Activated CD8-positive, alpha-beta memory T cell treated with anti-CD3 and anti-CD28 coated beads, Interleukin-2, amount 50 U/mL, for 24 hours (primary cell): ENCODE measurements around the gene KCNK5.

ENCODE experiments used
- DNase-seq: peaks from one replicate; pipeline ENCODE4 v3.0.0-alpha.2; 2020; ENCODE audit errors: extremely low read depth

The KCNK5 gene

DNA sequence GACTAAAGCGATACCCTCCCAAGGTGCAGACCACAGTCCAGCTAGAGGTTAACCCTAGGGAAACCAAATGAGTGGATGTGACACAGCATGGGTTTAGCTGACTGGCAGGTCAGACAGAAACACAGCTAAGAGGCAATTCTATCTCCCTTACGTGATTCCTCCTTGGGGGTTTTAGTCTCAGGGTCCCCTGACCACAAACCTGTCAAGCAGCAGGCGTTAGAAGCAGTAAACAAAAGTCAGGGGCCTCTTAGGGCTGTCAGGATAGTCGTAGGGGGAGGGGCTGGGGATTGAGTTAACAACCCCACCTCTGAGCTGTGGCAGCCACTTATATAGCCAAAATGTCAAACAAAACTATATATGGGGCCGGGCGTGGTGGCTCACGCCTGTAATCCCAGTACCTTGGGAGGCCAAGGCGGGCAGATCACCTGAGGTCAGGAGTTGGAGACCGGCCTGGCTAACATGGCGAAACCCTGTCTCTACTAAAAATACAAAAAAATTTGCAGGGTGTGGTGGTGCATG is 13.6 kb downstream of the KCNK5 start:
- DNase-seq = no peak

DNA sequence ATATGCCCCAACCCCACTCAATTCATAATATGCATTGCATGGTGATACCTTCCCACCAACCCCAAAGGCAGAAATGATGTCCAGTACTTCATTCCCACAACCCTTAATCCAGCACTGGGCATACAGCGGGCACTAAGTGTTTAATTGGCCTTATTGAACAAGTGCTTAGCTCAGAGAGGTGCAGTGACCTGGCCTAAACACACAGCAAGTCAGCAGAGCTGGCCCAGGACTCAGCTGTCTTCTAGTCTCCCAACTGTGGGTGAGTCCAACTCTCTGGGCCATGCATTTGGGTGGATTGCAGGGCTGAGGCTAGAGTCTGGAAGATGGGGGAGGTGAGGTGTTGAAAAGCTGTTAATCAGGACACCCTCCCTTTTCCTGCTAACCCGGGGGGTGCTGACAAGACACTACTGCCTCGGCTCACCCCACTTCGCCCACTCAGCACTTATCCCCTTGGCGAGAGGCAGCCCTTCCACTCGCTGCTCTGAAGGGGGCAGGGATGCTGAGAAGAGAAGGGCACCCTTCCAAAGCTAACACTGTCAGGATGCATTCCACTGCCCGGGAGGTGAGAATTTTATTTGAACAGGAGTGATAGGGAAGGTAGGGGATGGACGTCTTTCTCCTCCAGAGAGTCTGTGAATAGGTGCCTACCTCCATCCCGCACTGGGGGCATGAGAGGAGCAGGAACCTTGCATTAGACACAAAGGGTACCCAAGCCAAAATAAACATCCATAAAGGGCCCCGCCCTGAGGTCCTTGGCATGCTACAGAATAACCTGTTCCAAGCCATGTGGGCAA is 14.2 kb downstream of the KCNK5 start:
- no peak for DNase-seq

DNA sequence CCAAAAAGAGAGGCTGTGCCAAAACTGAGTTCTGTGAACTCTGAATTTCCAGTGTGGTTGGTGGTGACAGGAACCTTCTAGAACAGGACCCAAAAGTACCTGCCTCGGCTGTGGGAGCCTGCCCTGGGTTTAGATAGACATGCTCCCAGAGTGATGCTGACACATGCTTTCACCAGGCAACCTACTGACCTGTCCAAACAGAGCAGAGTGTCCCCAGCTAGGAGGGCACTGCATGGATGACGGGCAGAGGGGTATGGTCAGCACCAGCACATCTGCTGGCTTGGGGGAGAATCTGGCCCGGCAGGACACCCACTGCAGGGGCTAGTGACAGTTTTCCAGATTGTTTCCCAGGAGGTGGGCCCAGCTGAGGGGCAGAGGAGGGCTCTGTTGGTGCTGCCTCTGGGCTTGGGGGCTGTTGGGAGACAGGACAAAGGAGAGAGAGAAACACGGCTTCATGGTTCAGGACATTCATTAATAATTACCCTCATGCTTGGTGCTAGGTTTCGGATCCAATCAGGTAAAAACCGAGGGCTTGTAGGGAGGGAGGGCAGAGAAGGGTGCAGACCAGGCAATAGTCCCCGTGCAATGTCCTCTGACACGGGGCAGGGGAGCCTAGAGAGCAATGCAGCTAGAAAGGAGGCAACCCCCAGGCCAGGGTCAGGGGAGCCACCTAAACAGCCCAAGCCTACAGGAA is 15.0 kb downstream of the KCNK5 start:
- DNase-seq = no peak

DNA sequence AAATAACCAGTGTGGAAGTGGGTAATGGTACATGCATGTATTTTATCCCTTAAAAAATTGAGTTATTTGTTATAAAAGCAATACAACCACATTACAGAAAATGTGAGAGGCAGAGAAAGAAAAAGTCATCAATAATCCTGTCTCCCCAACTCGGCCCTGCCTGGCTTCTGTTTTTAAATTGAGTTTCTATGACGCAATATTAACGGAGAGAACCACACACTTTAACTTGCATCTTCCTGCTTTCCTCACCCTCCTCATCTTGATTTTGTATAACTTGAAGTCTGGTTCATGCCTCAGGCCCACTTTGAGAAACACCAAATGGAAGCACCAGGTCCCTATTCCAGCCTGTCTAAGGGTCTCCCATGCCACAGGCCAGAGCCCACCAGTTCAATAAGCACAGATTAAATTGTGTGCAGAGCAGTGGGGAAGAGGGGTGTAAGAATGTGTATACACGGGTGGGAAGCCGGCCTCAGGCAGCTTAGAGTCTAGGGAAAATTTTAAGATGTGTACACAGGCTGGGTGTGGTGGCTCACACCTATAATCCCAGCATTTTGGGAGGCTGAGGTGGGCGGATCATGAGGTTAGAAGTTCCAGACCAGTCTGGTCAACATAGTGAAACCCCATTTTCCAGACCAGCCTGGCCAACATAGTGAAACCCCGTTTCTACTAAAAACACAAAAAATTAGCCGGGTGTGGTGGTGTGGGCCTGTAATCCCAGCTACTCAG is 15.9 kb downstream of the KCNK5 start:
- no peak for DNase-seq

DNA sequence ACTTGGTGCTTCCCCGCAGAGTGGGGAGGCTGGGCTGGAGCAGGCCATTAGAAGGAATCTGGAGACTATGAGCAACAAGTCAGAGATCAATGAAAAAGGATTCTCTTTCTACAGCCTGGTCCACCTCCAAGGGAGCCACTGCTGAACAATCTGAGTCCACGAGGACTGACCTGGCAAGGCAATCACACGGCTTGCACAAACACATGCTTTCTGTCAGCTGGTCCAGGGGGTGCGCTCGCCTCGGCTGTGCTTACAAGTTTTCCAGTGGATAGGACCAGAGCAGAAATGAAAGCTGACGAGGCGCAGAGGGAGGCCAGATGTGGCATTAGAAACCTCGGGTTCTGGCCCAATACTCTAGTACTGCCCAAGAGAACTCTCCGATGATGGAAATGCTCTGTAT is 18.1 kb downstream of the KCNK5 start:
- DNase-seq = no peak

DNA sequence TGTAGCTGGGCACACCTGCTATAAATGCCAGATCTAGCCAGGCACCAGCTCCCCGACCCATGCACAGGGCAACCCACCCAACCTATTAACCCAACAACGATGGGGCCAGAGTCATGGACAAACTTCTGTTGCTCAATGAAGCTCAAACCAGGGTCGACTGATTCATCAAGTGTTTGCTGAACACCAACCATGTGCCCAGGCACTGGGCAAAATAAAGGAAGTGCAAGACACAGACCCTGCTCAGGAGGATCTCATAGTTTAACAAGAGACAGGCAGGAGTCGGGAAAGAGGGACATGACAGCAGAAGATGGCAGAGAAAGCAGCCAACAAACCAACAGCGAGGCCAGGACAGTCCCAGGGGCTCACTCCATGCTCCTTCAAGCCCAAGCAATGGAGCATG is 18.8 kb downstream of the KCNK5 start:
- DNase-seq = no peak

DNA sequence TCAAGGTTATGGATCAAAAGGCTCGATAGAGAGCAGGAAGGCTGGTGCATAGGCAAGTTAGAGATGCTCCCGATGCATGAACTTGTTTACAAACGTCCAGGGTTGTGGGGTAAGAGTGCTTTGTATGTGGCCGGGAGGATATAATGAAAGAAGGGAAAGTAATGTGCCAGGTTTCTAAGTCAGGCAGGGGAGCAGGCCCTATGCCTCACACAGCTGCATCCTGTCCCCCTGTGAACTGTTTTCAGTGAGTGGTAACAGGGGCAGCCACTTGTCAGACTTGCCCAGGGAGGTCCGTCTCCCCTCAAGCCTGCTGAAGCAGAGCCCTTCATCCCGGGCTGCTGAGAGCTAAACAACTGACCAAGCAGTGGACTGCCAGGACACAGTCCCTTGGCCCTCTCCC is 19.4 kb downstream of the KCNK5 start:
- DNase-seq = no peak

DNA sequence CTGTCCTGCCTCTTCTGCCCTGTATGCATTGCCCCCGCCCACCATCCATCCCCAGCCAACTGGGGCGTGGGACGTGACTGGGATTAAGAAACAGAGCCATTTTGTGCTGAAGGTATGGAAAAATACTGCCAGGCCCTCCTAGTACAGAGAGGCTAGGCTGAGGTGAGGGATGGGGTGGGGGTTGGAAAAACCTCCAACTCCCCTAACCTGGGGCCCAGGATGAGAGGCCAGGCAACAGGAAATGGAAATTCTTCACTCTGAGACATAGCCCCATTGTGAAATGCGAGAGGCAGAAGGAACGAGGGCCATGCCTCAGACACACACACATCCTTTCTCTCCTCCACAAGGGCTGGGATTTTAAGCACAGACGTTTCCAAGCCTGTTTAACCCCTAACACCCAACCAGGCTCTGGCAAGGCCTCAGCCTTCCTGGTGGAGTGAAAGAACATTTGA is 19.9 kb downstream of the KCNK5 start:
- no peak for DNase-seq

DNA sequence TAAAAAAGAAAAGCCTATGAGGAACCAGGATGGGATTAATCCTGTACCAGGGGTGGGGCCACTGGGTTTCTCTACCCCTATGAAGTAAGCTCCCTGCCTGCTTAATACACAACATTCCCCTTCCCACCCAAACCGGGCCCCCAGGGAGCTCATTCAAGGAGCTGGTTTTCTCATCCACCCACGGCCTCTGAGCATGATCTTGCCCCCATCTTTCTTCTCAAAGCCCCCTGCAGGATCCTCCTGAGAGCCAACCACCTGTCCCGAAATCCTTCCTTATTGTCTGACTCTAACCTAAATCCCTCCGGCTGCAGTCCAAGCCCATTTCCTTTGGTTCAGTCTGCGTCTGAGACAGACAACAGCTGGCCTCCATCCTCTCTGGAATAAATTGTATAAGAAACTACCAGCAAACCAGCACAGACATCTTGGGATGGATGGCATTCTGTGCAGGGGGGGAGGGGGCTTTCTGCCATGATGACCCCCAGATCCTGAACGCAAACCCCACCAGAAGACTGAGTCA is 21.0 kb downstream of the KCNK5 start:
- no peak for DNase-seq

DNA sequence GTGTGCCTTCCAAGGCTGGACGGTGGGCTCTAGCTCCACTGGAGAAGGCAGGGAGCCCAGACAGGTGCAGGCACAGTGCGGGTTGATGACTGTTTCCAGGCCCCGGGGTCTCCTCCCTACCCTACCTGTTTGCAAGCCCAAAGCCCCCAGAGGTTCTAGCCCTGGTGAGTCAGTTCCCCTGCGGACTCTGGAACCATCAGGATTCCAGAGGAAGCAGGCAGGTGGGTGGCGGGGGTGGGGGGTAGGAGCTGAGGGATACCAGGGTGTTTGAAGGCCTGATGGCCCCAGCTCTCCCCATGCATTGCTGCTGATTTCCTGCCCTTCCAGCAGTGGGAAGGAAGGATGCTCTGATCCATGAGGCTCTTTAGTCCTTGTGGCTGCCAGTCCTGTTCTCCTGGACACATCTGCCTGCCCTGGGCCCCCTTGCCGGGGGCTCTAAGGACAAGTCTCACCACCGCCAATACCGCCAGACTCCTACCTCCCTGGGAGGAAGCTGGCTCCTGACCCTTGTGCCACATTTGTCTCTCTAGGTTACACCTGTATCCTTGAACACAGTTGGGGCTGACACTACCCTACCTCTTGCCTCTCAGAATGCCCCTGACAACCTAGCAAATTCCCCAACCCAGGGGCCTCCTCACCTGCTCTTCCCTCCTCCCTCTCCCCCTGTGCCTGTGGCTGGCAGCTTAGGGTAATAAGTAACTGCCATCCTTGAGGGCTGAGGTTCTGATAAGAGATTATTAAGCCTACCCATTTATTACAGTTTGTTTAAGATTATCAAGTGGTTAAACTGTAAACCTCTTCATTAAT is 21.7 kb downstream of the KCNK5 start:
- DNase-seq = no peak

DNA sequence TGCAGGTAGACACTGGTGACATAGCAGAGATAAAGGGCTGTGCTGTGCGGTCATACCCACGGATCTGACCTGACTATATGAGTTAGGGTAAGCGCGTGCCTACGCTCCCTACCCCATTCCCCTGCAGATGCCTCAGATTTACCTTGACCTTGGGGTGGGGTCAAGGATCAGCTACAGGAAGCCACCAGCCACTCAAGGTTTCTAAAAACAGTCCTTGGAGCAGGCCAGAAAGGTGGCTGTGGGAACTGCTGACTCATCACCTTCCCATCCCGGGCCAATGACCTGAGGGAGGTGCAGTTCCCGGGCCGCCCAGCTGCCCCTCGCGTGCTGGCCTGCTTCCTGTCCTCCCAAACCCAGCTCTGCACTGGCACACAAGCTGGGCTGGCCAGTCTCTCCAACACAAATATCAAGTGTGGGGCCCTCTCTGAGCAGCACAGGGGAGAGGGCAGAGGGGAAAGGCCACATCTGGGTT is 23.0 kb downstream of the KCNK5 start:
- DNase-seq = no peak

DNA sequence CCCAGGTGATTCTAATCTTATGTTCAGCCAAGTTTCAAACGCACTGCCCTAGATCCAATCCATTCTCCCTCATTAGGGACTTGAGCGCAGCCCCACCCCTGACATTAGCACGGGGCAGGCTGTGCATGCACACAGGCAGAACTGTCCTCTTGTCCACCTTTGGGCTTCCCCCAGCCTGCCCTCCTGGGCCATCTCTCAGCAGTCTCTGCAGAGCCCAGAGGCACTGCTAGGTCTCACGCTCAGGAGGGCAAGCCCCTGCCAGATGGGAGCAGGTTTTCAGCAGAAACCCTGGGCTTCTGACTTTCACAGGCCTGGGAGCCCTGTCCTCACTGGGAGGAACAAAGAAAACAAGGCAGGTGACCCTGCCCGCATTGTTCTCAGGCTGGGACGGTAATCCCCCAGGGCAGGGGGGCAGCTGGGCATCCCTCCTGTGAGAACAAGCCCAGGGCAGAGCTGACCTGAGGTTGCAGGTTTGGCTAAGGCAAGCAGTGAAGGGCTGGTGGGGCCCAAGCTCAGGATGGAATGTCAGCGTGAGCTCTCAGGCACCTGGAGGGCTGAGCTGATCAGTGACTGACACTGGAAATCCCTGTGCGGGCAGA is 24.5 kb downstream of the KCNK5 start:
- DNase-seq = no peak

DNA sequence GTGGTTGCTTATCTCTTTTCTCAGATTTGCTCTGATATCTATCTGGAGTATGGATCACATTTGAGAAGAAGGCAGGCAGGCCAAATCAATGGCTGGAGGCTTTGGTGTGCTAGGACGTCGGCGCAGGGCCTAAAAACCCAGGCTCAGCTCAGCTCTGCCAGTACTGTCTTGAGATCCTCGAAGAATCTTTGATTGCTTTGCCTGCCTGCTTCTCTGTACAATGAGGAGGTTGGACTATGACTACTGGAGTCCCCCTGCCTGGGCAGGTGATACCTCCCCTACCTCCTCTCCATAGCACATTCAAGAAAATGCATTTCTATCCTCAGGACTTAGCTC is 25.1 kb downstream of the KCNK5 start:
- no peak for DNase-seq

DNA sequence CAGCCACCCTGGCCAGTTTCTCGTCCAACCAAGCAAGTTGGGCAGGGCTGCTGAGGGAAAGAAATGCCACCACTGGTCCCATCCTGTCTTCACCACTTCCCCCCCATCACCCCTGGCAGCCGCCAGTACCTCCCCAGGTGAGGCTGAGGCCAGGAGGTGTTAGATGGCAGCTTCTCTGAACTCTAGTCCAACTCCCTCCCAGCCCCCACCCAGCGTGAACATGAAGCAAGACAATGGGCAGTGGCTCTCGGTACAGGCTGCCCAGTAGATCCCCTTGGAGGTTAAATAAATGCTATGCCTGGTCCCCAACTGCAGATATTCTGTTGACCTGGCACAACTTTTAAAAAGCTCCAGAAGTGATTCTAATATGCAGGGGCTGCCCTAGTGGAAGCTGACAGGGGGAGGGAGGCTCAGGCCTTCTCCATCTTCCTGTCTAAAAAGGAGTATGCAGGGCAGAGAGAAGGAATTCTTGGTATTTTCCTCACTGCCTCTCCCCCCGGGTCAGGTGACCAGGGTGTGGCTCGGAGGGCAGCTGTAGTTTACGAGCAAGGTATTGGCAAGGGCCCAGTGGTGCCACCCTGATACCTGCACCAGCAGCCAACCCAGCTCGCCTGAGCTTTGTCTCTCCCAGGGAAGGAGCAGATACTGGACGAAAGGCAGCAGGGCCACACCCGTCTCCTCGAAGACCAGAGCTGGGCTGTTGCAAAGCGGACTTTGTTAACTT is 25.7 kb downstream of the KCNK5 start:
- no peak for DNase-seq

DNA sequence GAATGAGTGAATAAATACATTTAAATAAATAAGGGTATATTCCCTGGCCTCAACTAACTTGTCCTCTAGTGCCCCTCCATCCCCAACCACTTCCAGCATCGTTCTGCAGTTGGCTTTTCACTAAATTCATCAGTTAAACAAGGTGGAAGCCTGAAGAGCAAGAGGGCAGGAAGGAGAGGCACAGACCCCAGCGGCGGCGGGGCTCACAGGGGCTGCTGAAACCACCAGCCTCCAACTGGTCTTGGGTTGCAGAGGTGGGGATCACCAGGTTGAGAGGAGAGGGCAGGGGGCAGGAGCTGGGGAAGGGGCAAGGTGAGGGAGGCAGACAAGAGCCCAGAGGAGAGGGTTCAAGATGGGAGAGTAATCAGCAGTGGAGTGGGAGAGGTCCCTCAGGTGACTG is 27.1 kb downstream of the KCNK5 start:
- no peak for DNase-seq

DNA sequence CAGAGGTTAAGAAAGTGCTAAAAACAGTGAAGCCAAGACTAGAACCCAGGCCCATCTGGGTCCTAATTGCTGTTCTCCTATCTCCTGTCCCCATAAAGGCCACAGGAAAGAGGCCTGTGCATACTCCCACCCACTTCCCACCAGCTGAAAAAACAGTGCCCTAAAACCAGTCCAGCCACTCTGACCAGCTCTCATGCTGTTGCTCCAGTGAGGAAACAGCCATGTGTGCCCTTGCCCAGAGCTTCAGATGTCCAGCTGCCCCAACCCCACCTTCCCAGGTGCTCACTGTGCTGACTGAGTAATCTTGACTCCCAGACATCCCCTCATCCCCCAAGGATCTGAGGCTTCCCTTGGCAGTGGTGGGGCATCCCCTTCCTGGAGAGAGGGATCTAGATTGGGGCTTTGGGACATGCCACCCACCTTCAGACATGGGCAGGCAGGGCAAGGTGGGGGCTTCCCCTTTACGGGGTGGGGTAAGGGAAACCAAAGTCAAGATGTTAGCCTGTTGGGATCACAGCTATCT is 28.7 kb downstream of the KCNK5 start:
- no peak for DNase-seq

DNA sequence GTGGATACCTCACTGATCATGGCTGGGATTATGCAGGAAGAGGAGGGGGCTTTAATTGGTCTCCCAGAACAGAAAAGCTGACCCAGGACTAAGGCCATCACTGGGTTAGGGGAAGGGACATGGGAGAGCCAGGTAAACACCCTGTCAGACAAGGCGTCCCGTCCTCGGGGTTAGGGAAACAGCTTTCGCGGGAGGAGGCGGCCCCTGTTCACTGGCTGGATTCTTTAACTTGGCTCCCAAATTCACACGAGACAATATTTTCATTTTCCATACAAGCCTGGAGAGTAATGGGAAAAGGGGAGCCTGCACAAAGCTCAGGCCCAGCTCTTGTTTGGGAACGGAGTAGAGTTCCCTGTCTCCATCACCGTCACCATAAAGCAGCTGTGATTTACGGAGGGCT is 29.3 kb downstream of the KCNK5 start:
- no peak for DNase-seq

DNA sequence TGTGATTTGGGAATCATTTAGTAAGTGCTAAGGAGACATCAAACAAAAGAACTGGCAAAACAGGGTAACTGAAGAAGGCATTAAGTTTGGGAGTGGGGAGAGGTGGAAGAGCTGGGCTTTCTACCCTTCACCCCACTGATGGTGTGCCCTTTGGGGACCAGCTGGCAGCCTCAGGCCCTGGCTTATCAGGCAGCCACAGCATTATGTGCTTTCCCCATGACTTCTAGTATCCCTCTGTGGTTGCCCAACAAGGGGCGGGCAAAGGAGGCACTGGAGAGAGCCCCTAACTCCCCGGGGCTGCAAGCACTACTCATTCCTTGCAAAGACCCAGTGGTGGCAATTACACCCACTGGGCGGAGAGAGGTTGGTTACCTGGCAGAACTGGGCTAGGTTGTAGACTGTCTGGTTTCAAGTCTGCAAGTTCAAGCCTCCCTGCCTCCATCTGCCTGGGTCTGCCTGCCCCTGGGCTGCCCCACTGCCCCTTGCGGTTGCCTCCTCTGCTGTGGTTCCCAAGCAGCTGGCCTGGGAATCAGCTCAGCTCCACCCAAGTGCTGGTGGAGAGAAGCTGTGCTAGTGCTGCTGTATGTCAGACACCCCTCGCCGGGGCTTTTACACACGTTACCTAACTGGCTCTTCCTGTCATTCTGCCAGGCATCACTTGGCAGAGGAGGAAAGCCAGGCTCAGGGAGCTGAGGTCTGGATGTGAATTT is 29.9 kb downstream of the KCNK5 start:
- DNase-seq = no peak

DNA sequence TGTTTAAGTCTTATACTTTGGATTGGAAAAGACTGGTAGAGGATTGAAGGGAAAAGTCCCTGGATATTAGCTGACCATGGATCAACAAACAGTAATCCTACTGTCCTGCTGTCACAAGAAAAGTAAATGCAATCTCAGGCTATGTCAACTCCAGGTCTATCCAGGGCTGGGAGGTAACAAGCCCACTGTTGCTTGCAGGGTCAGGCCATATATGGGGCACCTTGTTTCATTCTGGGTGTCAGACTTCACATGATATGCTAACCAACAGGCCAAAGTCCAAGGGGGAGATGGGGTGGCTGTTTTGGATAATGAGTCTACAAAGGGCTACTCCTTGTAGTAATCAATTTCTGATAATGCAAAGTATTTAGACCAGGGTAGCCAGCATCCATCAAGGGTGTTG is 30.7 kb downstream of the KCNK5 start:
- no peak for DNase-seq
